Measurements from ENCODE around the gene CCNT1.
"Not testable (repeated sequence)": the region's sequence is repeated elsewhere in the genome, so short reads cannot be mapped to it uniquely, and the experiment has no call there.

Gene CCNT1

DNA sequence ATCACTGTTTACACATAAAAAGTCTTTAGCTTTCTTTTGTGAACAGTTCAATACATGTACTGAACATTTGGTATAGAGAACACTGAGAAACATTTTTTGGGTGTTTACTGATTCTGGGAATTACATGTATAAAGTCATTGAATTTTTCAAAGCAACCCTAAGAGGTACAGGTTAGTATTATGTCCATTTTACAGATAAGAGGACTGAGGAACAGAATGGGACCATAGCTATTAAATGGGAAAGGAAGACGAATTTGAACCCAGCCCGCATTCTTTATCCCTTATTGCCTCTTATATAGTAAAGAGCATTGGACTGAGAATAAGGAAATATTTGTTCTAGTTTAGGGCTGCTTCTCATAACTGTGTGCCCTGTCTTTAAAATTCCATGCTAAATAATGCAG, 33.6 kb downstream of the CCNT1 start:
- Histone ChIP-seq H3K36me3 (ENCODE audit: insufficient read depth, low read length) (peaks cover 12% of the 10 kb centered on the region; the same call in 1 of the 2 replicates), H3K27me3 (ENCODE audit: insufficient read depth, low read length, poor library complexity, severe bottlenecking) (no peaks in the 10 kb centered on the region), H3K9me3 (ENCODE audit: insufficient read depth, low read depth, low read length) (no peaks in the 10 kb centered on the region), H3K9me2 (replicated peaks; ENCODE audit: low read depth, low read length) (no peaks in the 10 kb centered on the region), H3K4me3 (ENCODE audit: low read length, poor library complexity, severe bottlenecking) (peak overlapping the region; percentile 86), H3K9ac (ENCODE audit: low read depth, low read length, poor library complexity, severe bottlenecking) (peak overlapping the region; percentile 68), H3K4me1 (ENCODE audit: insufficient read depth, low read length, poor library complexity, severe bottlenecking) (peaks cover 25% of the 10 kb centered on the region), H3K79me2 (ENCODE audit: insufficient read depth, low read length) (peaks cover 41% of the 10 kb centered on the region), H3K4me2 (ENCODE audit: low read depth, low read length, poor library complexity, severe bottlenecking) (peak overlapping the region; percentile 73), H3F3A (ENCODE audit: low read depth) (no peaks in the 10 kb centered on the region), H2AFZ (ENCODE audit: low read length) (peak overlapping the region; percentile 93; the same call in 1 of the 2 replicates), H4K20me1 (ENCODE audit: insufficient read depth, low read length, poor library complexity, severe bottlenecking) (peaks cover 37% of the 10 kb centered on the region)
- no peak for TF ChIP-seq EZH2phosphoT487 (IDR thresholded peaks at IDR 0.05; ENCODE audit: borderline replicate concordance)

DNA sequence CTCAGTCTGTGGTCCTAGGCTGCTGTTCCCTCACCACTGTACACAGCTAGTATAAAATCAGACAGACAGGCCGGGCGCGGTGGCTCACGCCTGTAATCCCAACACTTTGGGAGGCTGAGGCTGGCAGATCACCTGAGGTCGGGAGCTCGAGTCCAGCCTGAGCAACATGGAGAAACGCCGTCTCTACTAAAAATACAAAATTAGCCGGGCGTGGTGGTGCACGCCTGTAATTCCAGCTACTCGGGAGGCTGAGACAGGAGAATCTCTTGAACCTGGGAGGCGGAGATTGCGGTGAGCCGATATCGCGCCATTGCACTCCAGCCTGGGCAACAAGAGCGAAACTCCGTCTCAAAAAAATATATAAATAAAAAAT, 34.0 kb downstream of the CCNT1 start:
- not testable (repeated sequence) for H3F3A ChIP-seq (ENCODE audit: low read depth); H3K27me3 ChIP-seq (ENCODE audit: insufficient read depth, low read length, poor library complexity, severe bottlenecking); H3K9me2 ChIP-seq (replicated peaks; ENCODE audit: low read depth, low read length); H3K9me3 ChIP-seq (ENCODE audit: insufficient read depth, low read depth, low read length)
- peaks cover 12% of the 10 kb centered on the region; the same call in 1 of the 2 replicates for H3K36me3 ChIP-seq (ENCODE audit: insufficient read depth, low read length)
- peaks cover 41% of the 10 kb centered on the region for H4K20me1 ChIP-seq (ENCODE audit: insufficient read depth, low read length, poor library complexity, severe bottlenecking)
- peak overlapping the region; percentile 93 for H2AFZ ChIP-seq (ENCODE audit: low read length)
- H3K4me2 ChIP-seq (ENCODE audit: low read depth, low read length, poor library complexity, severe bottlenecking) = peak overlapping the region; percentile 73
- peak overlapping the region; percentile 68 for H3K9ac ChIP-seq (ENCODE audit: low read depth, low read length, poor library complexity, severe bottlenecking)
- H3K4me3 ChIP-seq (ENCODE audit: low read length, poor library complexity, severe bottlenecking) = peak overlapping the region; percentile 86
- peaks cover 45% of the 10 kb centered on the region for H3K79me2 ChIP-seq (ENCODE audit: insufficient read depth, low read length)
- H3K4me1 ChIP-seq (ENCODE audit: insufficient read depth, low read length, poor library complexity, severe bottlenecking) = peaks cover 28% of the 10 kb centered on the region

DNA sequence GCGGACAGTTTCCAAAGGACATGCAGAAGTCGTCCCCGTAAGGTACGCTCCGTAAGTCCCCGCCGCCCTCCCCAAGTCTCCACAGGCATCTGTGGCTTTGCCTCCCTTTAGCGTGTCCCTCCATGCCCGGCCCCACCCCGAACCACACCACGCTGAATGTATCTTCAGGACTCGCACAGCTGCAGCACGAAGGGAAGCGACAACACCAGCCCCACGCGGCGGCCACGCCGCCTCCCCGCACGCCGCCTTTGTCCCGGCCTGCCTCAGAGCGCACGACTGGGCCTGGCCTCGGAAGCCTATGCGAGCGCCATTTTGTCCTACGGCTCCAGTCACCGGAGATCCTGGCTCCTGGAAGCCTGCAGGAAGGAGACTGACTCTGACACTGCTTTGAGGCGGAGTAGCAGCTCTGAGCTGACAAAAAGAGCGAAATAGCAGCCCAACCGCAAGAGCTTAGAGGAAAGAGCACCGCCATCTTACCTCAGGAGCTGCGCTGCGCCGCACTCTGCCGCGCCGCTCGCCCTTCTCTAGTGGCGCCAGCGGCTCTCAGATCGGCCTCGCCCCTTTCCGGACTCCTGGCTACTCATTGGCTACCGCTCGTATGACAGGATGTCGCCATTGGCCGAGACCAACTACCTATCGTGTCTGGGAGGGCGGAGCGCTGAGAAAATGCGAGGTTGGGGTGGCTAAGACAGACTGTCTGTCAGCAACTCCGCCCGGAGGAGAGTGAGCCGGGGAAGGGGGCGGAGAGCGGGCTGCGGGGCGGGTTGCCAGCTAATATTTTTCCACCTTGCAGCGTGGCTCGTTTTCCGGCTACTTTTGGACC, 34.6 kb downstream of the CCNT1 start, which contains the start of gene KANSL2:
Gene KANSL2 (minus strand): TSS at position 529 of the 823 bp plus-strand sequence. CDS start 606 bp downstream, outside the sequence.
- peaks cover 33% of the 10 kb centered on the region for H3K4me1 ChIP-seq (ENCODE audit: insufficient read depth, low read length, poor library complexity, severe bottlenecking)
- peak within 1 kb of the TSS; percentile 94 for H3K9ac ChIP-seq (ENCODE audit: low read depth, low read length, poor library complexity, severe bottlenecking)
- peaks cover 12% of the 10 kb centered on the region; the same call in 1 of the 2 replicates for H3K36me3 ChIP-seq (ENCODE audit: insufficient read depth, low read length)
- no peaks in the 10 kb centered on the region for H3K9me2 ChIP-seq (replicated peaks; ENCODE audit: low read depth, low read length)
- H4K20me1 ChIP-seq (ENCODE audit: insufficient read depth, low read length, poor library complexity, severe bottlenecking) = peaks cover 46% of the 10 kb centered on the region
- peaks cover 51% of the 10 kb centered on the region for H3K79me2 ChIP-seq (ENCODE audit: insufficient read depth, low read length)
- H3K27me3 ChIP-seq (ENCODE audit: insufficient read depth, low read length, poor library complexity, severe bottlenecking) = no peaks in the 10 kb centered on the region
- TF ChIP-seq, protein P1, sequence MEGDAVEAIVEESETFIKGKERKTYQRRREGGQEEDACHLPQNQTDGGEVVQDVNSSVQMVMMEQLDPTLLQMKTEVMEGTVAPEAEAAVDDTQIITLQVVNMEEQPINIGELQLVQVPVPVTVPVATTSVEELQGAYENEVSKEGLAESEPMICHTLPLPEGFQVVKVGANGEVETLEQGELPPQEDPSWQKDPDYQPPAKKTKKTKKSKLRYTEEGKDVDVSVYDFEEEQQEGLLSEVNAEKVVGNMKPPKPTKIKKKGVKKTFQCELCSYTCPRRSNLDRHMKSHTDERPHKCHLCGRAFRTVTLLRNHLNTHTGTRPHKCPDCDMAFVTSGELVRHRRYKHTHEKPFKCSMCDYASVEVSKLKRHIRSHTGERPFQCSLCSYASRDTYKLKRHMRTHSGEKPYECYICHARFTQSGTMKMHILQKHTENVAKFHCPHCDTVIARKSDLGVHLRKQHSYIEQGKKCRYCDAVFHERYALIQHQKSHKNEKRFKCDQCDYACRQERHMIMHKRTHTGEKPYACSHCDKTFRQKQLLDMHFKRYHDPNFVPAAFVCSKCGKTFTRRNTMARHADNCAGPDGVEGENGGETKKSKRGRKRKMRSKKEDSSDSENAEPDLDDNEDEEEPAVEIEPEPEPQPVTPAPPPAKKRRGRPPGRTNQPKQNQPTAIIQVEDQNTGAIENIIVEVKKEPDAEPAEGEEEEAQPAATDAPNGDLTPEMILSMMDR (conservative IDR thresholded peaks at IDR 0.05; ENCODE audit: low read length) = no peak
- TF ChIP-seq EZH2phosphoT487 (IDR thresholded peaks at IDR 0.05; ENCODE audit: borderline replicate concordance) = no peak
- H2AFZ ChIP-seq (ENCODE audit: low read length) = peak within 1 kb of the TSS; percentile 93
- peak within 1 kb of the TSS; percentile 91 for H3K4me2 ChIP-seq (ENCODE audit: low read depth, low read length, poor library complexity, severe bottlenecking)
- no peaks in the 10 kb centered on the region for H3K9me3 ChIP-seq (ENCODE audit: insufficient read depth, low read depth, low read length)
- peak within 1 kb of the TSS; percentile 86 for H3K4me3 ChIP-seq (ENCODE audit: low read length, poor library complexity, severe bottlenecking)
- no peaks in the 10 kb centered on the region for H3F3A ChIP-seq (ENCODE audit: low read depth)

DNA sequence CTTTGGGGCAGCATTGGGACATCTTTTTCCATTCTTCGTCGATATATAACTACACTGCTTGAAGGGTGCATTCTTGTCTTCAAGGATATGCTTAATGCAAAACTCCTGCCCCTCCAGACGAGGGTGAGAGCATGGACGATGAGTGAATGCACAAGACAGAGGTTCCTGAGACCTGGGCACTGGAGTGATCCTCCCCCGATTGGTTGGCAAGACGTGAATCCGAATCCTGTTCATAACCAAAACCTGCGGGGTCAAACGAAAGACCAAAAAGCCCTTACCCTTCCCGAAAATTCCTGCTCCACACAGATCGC, 35.2 kb downstream of the CCNT1 start:
- TF ChIP-seq, protein P1 (conservative IDR thresholded peaks at IDR 0.05; ENCODE audit: low read length) = no peak
- TF ChIP-seq EZH2phosphoT487 (IDR thresholded peaks at IDR 0.05; ENCODE audit: borderline replicate concordance) = no peak
- H3K9ac ChIP-seq (ENCODE audit: low read depth, low read length, poor library complexity, severe bottlenecking) = peak overlapping the region; percentile 94
- peaks cover 12% of the 10 kb centered on the region; the same call in 1 of the 2 replicates for H3K36me3 ChIP-seq (ENCODE audit: insufficient read depth, low read length)
- H2AFZ ChIP-seq (ENCODE audit: low read length) = peak overlapping the region; percentile 73; the same call in 1 of the 2 replicates
- no peaks in the 10 kb centered on the region for H3K9me2 ChIP-seq (replicated peaks; ENCODE audit: low read depth, low read length)
- peaks cover 38% of the 10 kb centered on the region for H3K4me1 ChIP-seq (ENCODE audit: insufficient read depth, low read length, poor library complexity, severe bottlenecking)
- H3K27me3 ChIP-seq (ENCODE audit: insufficient read depth, low read length, poor library complexity, severe bottlenecking) = no peaks in the 10 kb centered on the region
- H3K4me2 ChIP-seq (ENCODE audit: low read depth, low read length, poor library complexity, severe bottlenecking) = peak overlapping the region; percentile 91
- H4K20me1 ChIP-seq (ENCODE audit: insufficient read depth, low read length, poor library complexity, severe bottlenecking) = peaks cover 52% of the 10 kb centered on the region
- peaks cover 56% of the 10 kb centered on the region for H3K79me2 ChIP-seq (ENCODE audit: insufficient read depth, low read length)
- H3F3A ChIP-seq (ENCODE audit: low read depth) = no peaks in the 10 kb centered on the region
- no peaks in the 10 kb centered on the region for H3K9me3 ChIP-seq (ENCODE audit: insufficient read depth, low read depth, low read length)
- H3K4me3 ChIP-seq (ENCODE audit: low read length, poor library complexity, severe bottlenecking) = peak overlapping the region; percentile 86

All from Loucy (cell line).